Measurements from ENCODE around the gene NR1I3. TPM values are rescaled to one million over a fixed set of nuclear protein-coding genes. Genes with fewer than 3 reads are reported as not detected.

Gene NR1I3
- total and polyA plus RNA-seq, 2 of the 13 experiments (the other 11 are each of a cell fraction or from before 2014, with no cell fraction given), result 0.62 to 0.95 TPM

- TF ChIP-seq ZNF563 (CRISPR knock-in tag; IDR thresholded peaks at IDR 0.05) (peak; percentile 77; the same call in 1 of the 2 replicates), PHF8 (CRISPR knock-in tag; IDR thresholded peaks at IDR 0.05) (peak; percentile 90), BRD4 (CRISPR knock-in tag; IDR thresholded peaks at IDR 0.05) (peak; percentile 95), TBX3 (IDR thresholded peaks at IDR 0.05; ENCODE audit: borderline replicate concordance) (no peak), TFE3 (CRISPR knock-in tag; IDR thresholded peaks at IDR 0.05) (peak; percentile 65; the same call in 1 of the 2 replicates), TARDBP (CRISPR knock-in tag; IDR thresholded peaks at IDR 0.05) (peak; percentile 80), ZNF781 (CRISPR knock-in tag; IDR thresholded peaks at IDR 0.05; ENCODE audit: borderline replicate concordance, not compliant biosample characterization) (peak; percentile 65), ZNF468 (CRISPR knock-in tag; IDR thresholded peaks at IDR 0.05) (no peak), SAP130 (CRISPR knock-in tag; IDR thresholded peaks at IDR 0.05; ENCODE audit: low read depth) (peak; percentile 90), ATF7-NPFF (CRISPR knock-in tag; IDR thresholded peaks at IDR 0.05; ENCODE audit: low read depth) (peak; percentile 69), ZNF605 (CRISPR knock-in tag; IDR thresholded peaks at IDR 0.05) (peak; percentile 27; the same call in 1 of the 2 replicates), FOXA1 (IDR thresholded peaks at IDR 0.05) (no peak), FOXA1 (CRISPR knock-in tag; IDR thresholded peaks at IDR 0.05) (peak; percentile 63; the same call in 1 of the 2 replicates), ZKSCAN8 (CRISPR knock-in tag; IDR thresholded peaks at IDR 0.05; ENCODE audit: borderline replicate concordance) (peak; percentile 56; the same call in 1 of the 2 replicates), POGZ (CRISPR knock-in tag; IDR thresholded peaks at IDR 0.05) (peak; percentile 45; the same call in 1 of the 2 replicates), ZNF800 (CRISPR knock-in tag; IDR thresholded peaks at IDR 0.05) (peak; percentile 84)
- TF ChIP-seq, protein P1, sequence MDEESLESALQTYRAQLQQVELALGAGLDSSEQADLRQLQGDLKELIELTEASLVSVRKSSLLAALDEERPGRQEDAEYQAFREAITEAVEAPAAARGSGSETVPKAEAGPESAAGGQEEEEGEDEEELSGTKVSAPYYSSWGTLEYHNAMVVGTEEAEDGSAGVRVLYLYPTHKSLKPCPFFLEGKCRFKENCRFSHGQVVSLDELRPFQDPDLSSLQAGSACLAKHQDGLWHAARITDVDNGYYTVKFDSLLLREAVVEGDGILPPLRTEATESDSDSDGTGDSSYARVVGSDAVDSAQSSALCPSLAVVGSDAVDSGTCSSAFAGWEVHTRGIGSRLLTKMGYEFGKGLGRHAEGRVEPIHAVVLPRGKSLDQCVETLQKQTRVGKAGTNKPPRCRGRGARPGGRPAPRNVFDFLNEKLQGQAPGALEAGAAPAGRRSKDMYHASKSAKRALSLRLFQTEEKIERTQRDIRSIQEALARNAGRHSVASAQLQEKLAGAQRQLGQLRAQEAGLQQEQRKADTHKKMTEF (CRISPR knock-in tag; IDR thresholded peaks at IDR 0.05), result peak; percentile 89
- TF ChIP-seq, protein P2, sequence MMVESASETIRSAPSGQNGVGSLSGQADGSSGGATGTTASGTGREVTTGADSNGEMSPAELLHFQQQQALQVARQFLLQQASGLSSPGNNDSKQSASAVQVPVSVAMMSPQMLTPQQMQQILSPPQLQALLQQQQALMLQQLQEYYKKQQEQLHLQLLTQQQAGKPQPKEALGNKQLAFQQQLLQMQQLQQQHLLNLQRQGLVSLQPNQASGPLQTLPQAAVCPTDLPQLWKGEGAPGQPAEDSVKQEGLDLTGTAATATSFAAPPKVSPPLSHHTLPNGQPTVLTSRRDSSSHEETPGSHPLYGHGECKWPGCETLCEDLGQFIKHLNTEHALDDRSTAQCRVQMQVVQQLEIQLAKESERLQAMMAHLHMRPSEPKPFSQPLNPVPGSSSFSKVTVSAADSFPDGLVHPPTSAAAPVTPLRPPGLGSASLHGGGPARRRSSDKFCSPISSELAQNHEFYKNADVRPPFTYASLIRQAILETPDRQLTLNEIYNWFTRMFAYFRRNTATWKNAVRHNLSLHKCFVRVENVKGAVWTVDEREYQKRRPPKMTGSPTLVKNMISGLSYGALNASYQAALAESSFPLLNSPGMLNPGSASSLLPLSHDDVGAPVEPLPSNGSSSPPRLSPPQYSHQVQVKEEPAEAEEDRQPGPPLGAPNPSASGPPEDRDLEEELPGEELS (CRISPR knock-in tag; IDR thresholded peaks at IDR 0.05), result peak; percentile 65; the same call in 1 of the 2 replicates
- TF ChIP-seq, protein P3, sequence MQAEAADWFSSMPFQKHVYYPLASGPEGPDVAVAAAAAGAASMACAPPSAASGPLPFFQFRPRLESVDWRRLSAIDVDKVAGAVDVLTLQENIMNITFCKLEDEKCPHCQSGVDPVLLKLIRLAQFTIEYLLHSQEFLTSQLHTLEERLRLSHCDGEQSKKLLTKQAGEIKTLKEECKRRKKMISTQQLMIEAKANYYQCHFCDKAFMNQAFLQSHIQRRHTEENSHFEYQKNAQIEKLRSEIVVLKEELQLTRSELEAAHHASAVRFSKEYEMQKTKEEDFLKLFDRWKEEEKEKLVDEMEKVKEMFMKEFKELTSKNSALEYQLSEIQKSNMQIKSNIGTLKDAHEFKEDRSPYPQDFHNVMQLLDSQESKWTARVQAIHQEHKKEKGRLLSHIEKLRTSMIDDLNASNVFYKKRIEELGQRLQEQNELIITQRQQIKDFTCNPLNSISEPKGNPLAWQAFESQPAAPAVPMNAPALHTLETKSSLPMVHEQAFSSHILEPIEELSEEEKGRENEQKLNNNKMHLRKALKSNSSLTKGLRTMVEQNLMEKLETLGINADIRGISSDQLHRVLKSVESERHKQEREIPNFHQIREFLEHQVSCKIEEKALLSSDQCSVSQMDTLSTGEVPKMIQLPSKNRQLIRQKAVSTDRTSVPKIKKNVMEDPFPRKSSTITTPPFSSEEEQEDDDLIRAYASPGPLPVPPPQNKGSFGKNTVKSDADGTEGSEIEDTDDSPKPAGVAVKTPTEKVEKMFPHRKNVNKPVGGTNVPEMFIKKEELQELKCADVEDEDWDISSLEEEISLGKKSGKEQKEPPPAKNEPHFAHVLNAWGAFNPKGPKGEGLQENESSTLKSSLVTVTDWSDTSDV (CRISPR knock-in tag; IDR thresholded peaks at IDR 0.05), result peak; percentile 54; the same call in 1 of the 2 replicates
Observed at GRCh38 chr1:161201836-161202712, 35.9 kb downstream of the NR1I3 start, which contains the start of gene NDUFS2 (continued).
